ENCODE data around the gene KHK. TPM values are rescaled to one million over a fixed set of nuclear protein-coding genes. Genes with fewer than 3 reads are reported as not detected.

The KHK gene
- total RNA-seq, 1 donor from 2014 or later, result 1.2 TPM

DNA sequence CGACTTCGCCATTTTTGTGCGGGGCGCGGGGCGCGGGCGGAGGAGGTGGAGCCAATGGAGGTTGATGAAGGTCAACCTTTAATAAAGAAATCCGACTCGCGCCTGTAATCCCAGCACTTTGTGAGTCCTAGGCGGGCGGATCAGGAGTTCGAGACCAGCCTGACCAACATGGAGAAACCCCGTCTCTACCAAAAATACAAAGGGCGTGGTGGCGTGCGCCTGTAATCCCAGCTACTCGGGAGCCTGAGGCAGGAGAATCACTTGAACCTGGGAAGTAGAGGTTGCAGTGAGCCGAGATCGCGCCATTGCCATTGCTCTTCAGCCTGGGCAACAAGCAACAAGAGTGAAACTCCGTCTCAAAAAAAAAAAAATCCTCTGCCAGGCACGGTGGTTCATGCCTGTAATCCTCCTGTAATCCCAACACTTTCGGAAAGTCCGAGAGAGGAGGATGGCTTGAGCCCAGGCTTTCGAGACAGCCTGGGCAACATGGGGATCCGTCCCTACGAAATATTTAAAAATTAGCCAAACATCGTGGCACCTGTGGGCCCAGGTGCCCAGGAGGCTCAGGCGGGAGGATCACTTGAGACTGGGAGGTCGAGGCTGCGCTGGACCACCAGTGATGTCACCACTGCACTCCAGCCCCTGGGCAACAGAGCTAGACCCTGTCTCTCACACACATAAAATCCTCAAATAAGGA lies 48.4 kb downstream of the KHK start:
- no peak for DNase-seq (ENCODE audit: low spot score)
- no peaks in the 10 kb centered on the region for H3K27me3 Mint-ChIP-seq (ENCODE audit: low read depth)
- H3K4me3 Mint-ChIP-seq (ENCODE audit: unreplicated experiment), result peak overlapping the region; percentile 91
- peaks cover 9% of the 10 kb centered on the region for H3K36me3 Mint-ChIP-seq (ENCODE audit: low read depth)
- no peak for TF ChIP-seq CTCF (IDR thresholded peaks at IDR 0.05)
- H3K4me1 Mint-ChIP-seq (ENCODE audit: low read depth), result peaks cover 14% of the 10 kb centered on the region
- no peak overlapping the region for H3K27ac Mint-ChIP-seq (ENCODE audit: unreplicated experiment)
- no peaks in the 10 kb centered on the region for H3K9me3 Mint-ChIP-seq (ENCODE audit: low read depth)

- Mint-ChIP-seq H3K4me1 (ENCODE audit: low read depth) (peaks cover 14% of the 10 kb centered on the region), H3K4me3 (ENCODE audit: unreplicated experiment) (peak overlapping the region; percentile 91), H3K27ac (ENCODE audit: unreplicated experiment) (no peak overlapping the region), H3K36me3 (ENCODE audit: low read depth) (peaks cover 9% of the 10 kb centered on the region), H3K9me3 (ENCODE audit: low read depth) (no peaks in the 10 kb centered on the region), H3K27me3 (ENCODE audit: low read depth) (no peaks in the 10 kb centered on the region)
- TF ChIP-seq CTCF (IDR thresholded peaks at IDR 0.05), result no peak
- no peak for DNase-seq (ENCODE audit: low spot score)
Observed at GRCh38 chr2:27135478-27135955, 48.9 kb downstream of the KHK start.

GRCh38 chr2:27136751-27137150 lies 50.2 kb downstream of the KHK start:
- H3K27ac Mint-ChIP-seq (ENCODE audit: unreplicated experiment), result no peak overlapping the region
- peaks cover 3% of the 10 kb centered on the region for H3K36me3 Mint-ChIP-seq (ENCODE audit: low read depth)
- no peak for DNase-seq (ENCODE audit: low spot score)
- H3K27me3 Mint-ChIP-seq (ENCODE audit: low read depth), result peaks cover 1% of the 10 kb centered on the region
- H3K9me3 Mint-ChIP-seq (ENCODE audit: low read depth), result no peaks in the 10 kb centered on the region
- no peak overlapping the region for H3K4me3 Mint-ChIP-seq (ENCODE audit: unreplicated experiment)
- TF ChIP-seq CTCF (IDR thresholded peaks at IDR 0.05), result no peak
- H3K4me1 Mint-ChIP-seq (ENCODE audit: low read depth), result peaks cover 14% of the 10 kb centered on the region

GRCh38 chr2:27137322-27137935 lies 50.9 kb downstream of the KHK start:
- no peak for DNase-seq (ENCODE audit: low spot score)
- Mint-ChIP-seq H3K4me1 (ENCODE audit: low read depth) (peaks cover 14% of the 10 kb centered on the region), H3K27me3 (ENCODE audit: low read depth) (peaks cover 4% of the 10 kb centered on the region), H3K9me3 (ENCODE audit: low read depth) (no peaks in the 10 kb centered on the region), H3K27ac (ENCODE audit: unreplicated experiment) (no peak overlapping the region), H3K36me3 (ENCODE audit: low read depth) (peaks cover 3% of the 10 kb centered on the region), H3K4me3 (ENCODE audit: unreplicated experiment) (no peak overlapping the region)
- TF ChIP-seq CTCF (IDR thresholded peaks at IDR 0.05), result no peak

DNA sequence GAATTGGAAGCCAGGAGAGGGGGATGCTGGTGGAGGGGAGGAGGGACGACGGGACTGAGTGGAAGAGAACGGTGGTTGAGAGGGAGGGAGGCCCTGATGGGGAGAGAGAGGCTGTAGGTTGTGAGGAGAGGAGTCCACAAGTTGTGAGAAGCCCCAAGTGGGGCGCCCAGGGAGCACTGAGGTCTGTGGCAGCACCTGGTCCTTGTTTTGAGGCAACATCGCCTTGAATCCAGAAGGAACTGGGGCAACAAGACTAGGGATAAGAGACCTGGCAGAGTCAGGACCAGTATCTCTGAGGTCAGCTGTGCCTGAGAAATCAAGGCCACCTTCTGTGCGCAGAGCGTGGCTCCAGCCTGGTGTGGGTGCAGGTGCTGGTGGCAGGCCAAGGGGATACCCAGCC lies 51.5 kb downstream of the KHK start:
- Mint-ChIP-seq H3K36me3 (ENCODE audit: low read depth) (peaks cover 1% of the 10 kb centered on the region), H3K4me3 (ENCODE audit: unreplicated experiment) (no peak overlapping the region), H3K9me3 (ENCODE audit: low read depth) (peaks cover 5% of the 10 kb centered on the region), H3K27ac (ENCODE audit: unreplicated experiment) (no peak overlapping the region), H3K27me3 (ENCODE audit: low read depth) (peaks cover 10% of the 10 kb centered on the region), H3K4me1 (ENCODE audit: low read depth) (peaks cover 8% of the 10 kb centered on the region)
- DNase-seq (ENCODE audit: low spot score), result no peak
- no peak for TF ChIP-seq CTCF (IDR thresholded peaks at IDR 0.05)

Data from chondrocyte (in vitro differentiated cells).